WTC11 (cell line): ENCODE data around the gene PTPRK. TPM values are rescaled to one million over a fixed set of nuclear protein-coding genes. Genes with fewer than 3 reads are reported as not detected.
A peak's percentile ranks its signal among the peaks of the same experiment; 100 is the strongest.

Source experiments
- ATAC-seq: fragments of 200-7000 bp; cut with Tn5 transposase; 2 replicates; pipeline ENCODE4 v1.10.0; 2021; ENCODE audit warnings: mild to moderate bottlenecking, moderate library complexity
- CTCF ChIA-PET: fragments of 300-600 bp; sonication (Branson Sonifier 250); formaldehyde crosslinking; loops from one replicate; lab custom pipeline; 2021; ENCODE audit warnings: antibody characterized with exemption; lab: Charles Lee
- POLR2A ChIA-PET: fragments of 350-600 bp; sonication (Branson Sonifier 250); formaldehyde crosslinking; loops from one replicate; lab custom pipeline; 2021; ENCODE audit warnings: antibody characterized with exemption; lab: Charles Lee
- DNase-seq: peaks from one replicate; pipeline ENCODE4 v3.0.0; 2021; ENCODE audit warnings: low spot score
- H3K27ac Mint-ChIP-seq: 2 replicates; pipeline ENCODE4 v1.8.0; 2021; ENCODE audit warnings: mixed read lengths
- H3K27me3 Mint-ChIP-seq: 2 replicates; pipeline ENCODE4 v1.8.0; 2021; ENCODE audit warnings: low read depth, mild to moderate bottlenecking, moderate library complexity, mixed read lengths
- H3K36me3 Mint-ChIP-seq: 2 replicates; pipeline ENCODE4 v1.8.0; 2021; ENCODE audit warnings: mixed read lengths
- H3K4me1 Mint-ChIP-seq: 2 replicates; pipeline ENCODE4 v1.8.0; 2022; ENCODE audit warnings: mixed read lengths
- H3K4me3 Mint-ChIP-seq: 2 replicates; pipeline ENCODE4 v1.8.0; 2021; ENCODE audit warnings: mild to moderate bottlenecking, moderate library complexity, mixed read lengths
- H3K9me3 Mint-ChIP-seq: 2 replicates; pipeline ENCODE4 v1.8.0; 2021; ENCODE audit warnings: mixed read lengths
- CREB1 ChIP-seq: sonication (generic); formaldehyde crosslinking; IDR thresholded peaks from 2 replicates; pipeline ENCODE4 v1.8.0; 2023; ENCODE audit warnings: mild to moderate bottlenecking, missing genetic modification reagents
- CTCF ChIP-seq: fragments of 200-600 bp; IDR thresholded peaks from 2 replicates; pipeline ENCODE4 v1.8.0; 2022; ENCODE audit warnings: antibody characterized with exemption
- E2F5 ChIP-seq: sonication (generic); formaldehyde crosslinking; IDR thresholded peaks from 2 replicates; pipeline ENCODE4 v1.8.1; 2022; ENCODE audit warnings: mild to moderate bottlenecking, moderate library complexity, missing genetic modification reagents
- ESRRA ChIP-seq: sonication (generic); formaldehyde crosslinking; IDR thresholded peaks from 2 replicates; pipeline ENCODE4 v1.8.1; 2022; ENCODE audit warnings: mild to moderate bottlenecking, missing genetic modification reagents, borderline replicate concordance
- GRHL2 ChIP-seq: fragments of 250-450 bp; sonication (Bioruptor Pico); IDR thresholded peaks from 2 replicates; pipeline ENCODE4 v1.8.0; 2022; ENCODE audit warnings: mild to moderate bottlenecking, moderate library complexity; ENCODE audit not compliant: insufficient replicate concordance, severe bottlenecking
- HMGA2 ChIP-seq: fragments of 250-450 bp; sonication (Bioruptor Pico); IDR thresholded peaks from 2 replicates; pipeline ENCODE4 v1.4.0; 2021; ENCODE audit warnings: mild to moderate bottlenecking, moderate library complexity
- IRF1 ChIP-seq: sonication (generic); formaldehyde crosslinking; IDR thresholded peaks from 2 replicates; pipeline ENCODE4 v1.8.0; 2023; ENCODE audit warnings: missing genetic modification reagents
- MAX ChIP-seq: sonication (generic); formaldehyde crosslinking; IDR thresholded peaks from 2 replicates; pipeline ENCODE4 v1.8.0; 2022; ENCODE audit warnings: mild to moderate bottlenecking, missing genetic modification reagents
- MLX ChIP-seq: sonication (generic); formaldehyde crosslinking; IDR thresholded peaks from 2 replicates; pipeline ENCODE4 v1.8.1; 2023; ENCODE audit warnings: mild to moderate bottlenecking, missing genetic modification reagents, moderate library complexity
- NFATC4 ChIP-seq: fragments of 250-450 bp; sonication (Bioruptor Pico); IDR thresholded peaks from 2 replicates; pipeline ENCODE4 v1.9.0; 2021; ENCODE audit warnings: mild to moderate bottlenecking
- NR1H2 ChIP-seq: sonication (generic); formaldehyde crosslinking; IDR thresholded peaks from 2 replicates; pipeline ENCODE4 v1.9.0; 2021; ENCODE audit warnings: mild to moderate bottlenecking, moderate library complexity, missing genetic modification reagents
- PREB ChIP-seq: sonication (generic); formaldehyde crosslinking; IDR thresholded peaks from 2 replicates; pipeline ENCODE4 v1.8.1; 2022; ENCODE audit warnings: mild to moderate bottlenecking, missing genetic modification reagents, moderate library complexity, borderline replicate concordance
- ZNF121 ChIP-seq: sonication (generic); formaldehyde crosslinking; IDR thresholded peaks from 2 replicates; pipeline ENCODE4 v1.8.0; 2023; ENCODE audit warnings: missing genetic modification reagents
- ZNF423 ChIP-seq: fragments of 250-450 bp; sonication (Bioruptor Pico); IDR thresholded peaks from 2 replicates; pipeline ENCODE4 v2.1.2; 2022; ENCODE audit warnings: mild to moderate bottlenecking, moderate library complexity
- ZNF425 ChIP-seq: fragments of 250-450 bp; sonication (Bioruptor Pico); conservative IDR thresholded peaks from 2 replicates; pipeline ENCODE4 v1.9.0; 2021; ENCODE audit warnings: mild to moderate bottlenecking
- ZNF671 ChIP-seq: fragments of 250-450 bp; sonication (Bioruptor Pico); IDR thresholded peaks from 2 replicates; pipeline ENCODE4 v1.8.0; 2021; ENCODE audit warnings: mild to moderate bottlenecking
- total RNA-seq: library from RNA; stranded (reverse); gene quantifications from 3 replicates; pipeline ENCODE4 v1.2.3, GENCODE V29; 2021
- TF ChIP-seq, protein P1 (sequence below): sonication (generic); formaldehyde crosslinking; IDR thresholded peaks from 2 replicates; pipeline ENCODE4 v1.8.1; 2023; ENCODE audit warnings: mild to moderate bottlenecking, missing genetic modification reagents
- TF ChIP-seq, protein P2 (sequence below): fragments of 250-450 bp; sonication (Bioruptor Pico); IDR thresholded peaks from 2 replicates; pipeline ENCODE4 v1.9.0; 2021; ENCODE audit warnings: mild to moderate bottlenecking
- TF ChIP-seq, protein P3 (sequence below): sonication (generic); formaldehyde crosslinking; IDR thresholded peaks from 2 replicates; pipeline ENCODE4 v1.8.0; 2022; ENCODE audit warnings: mild to moderate bottlenecking, missing genetic modification reagents
- TF ChIP-seq, protein P4 (sequence below): sonication (generic); formaldehyde crosslinking; IDR thresholded peaks from 2 replicates; pipeline ENCODE4 v1.8.1; 2023; ENCODE audit warnings: mild to moderate bottlenecking, missing genetic modification reagents, moderate library complexity

The PTPRK gene
- total RNA-seq, 1 experiment from 2014 or later, result 44.8 TPM

DNA sequence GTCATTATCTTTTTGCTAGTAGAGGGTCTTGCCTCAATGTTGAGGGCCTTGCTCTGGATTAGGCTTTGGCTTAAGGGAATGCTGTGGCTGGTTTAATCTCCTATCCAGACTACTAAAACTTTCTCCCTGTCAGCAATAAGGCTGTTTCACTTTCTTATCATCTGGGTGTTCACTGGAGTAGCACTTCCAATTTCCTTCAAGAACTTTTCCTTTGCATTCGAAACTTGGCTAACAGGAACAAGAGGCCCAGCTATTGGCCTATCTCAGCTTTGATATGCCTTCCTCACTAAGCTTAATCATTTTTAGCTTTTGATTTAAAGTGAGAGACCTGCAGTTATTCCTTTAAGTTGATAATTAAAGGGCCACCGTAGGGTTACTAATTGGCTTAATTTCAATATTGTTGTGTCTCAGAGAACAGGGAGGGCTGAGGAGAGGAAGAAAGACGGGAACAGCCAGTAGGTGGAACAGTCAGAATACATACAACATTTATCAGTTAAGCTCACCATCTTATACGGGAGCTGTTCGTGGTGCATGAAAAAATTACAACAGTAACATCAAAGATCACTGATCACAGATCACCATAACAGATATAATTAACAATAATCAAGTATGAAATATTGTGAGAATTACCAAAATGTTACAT is 186.7 kb downstream of the PTPRK start (continued):
- no peak for TF ChIP-seq ZNF425 (CRISPR knock-in tag)
- TF ChIP-seq ESRRA (CRISPR knock-in tag), result no peak
- TF ChIP-seq CREB1 (CRISPR knock-in tag), result no peak
- TF ChIP-seq MLX, result no peak
- no peak for TF ChIP-seq ZNF423 (CRISPR knock-in tag)
- no peak for TF ChIP-seq GRHL2 (CRISPR knock-in tag)
- no peak for TF ChIP-seq ZNF671 (CRISPR knock-in tag)
- no peak for TF ChIP-seq IRF1 (CRISPR knock-in tag)
- TF ChIP-seq NR1H2 (CRISPR knock-in tag), result no peak
- TF ChIP-seq NFATC4 (CRISPR knock-in tag), result no peak
- no peak for TF ChIP-seq ZNF121 (CRISPR knock-in tag)
- no peak for TF ChIP-seq PREB (CRISPR knock-in tag)

DNA sequence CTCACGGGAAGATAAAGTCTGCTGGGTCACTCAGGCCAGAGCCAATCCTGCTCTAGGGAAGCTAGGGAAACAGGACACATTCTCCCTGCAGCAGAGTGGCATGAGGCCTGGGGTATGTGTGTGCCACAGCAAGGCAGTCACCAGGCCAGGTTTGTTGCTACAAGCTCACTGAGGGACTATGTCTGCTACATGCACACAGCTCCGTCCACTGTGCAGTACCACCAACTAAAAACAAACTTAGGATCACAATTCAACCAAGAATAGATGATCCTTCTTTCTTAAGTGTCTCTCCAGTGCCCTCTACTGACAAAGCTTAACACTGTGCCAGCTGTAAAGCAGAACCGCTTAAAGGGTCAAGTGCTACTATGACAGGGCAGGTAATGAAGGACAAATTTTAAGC is 192.5 kb downstream of the PTPRK start:
- H3K4me1 Mint-ChIP-seq, result peaks cover 16% of the 10 kb centered on the region
- peak; percentile 47 for TF ChIP-seq CTCF
- no peak for TF ChIP-seq ESRRA (CRISPR knock-in tag)
- POLR2A ChIA-PET, result interaction anchor here (1.0 to 1.3 kb wide), 2 partner anchors 192 to 472 kb away, joined by 3 to 4 read pairs; no protein-coding TSS in a partner anchor

GRCh38 chr6:128323011-128323410 is 197.4 kb downstream of the PTPRK start:
- DNase-seq (no peak), ATAC-seq (no peak)
- H3K4me3 Mint-ChIP-seq, result no peak overlapping the region
- no peaks in the 10 kb centered on the region for H3K36me3 Mint-ChIP-seq
- H3K27ac Mint-ChIP-seq, result no peak overlapping the region
- H3K27me3 Mint-ChIP-seq, result no peaks in the 10 kb centered on the region
- CTCF ChIA-PET, result no interaction called here
- POLR2A ChIA-PET, result no interaction called here
- peaks cover 24% of the 10 kb centered on the region for H3K4me1 Mint-ChIP-seq
- H3K9me3 Mint-ChIP-seq, result no peaks in the 10 kb centered on the region
- TF ChIP-seq, protein P1, sequence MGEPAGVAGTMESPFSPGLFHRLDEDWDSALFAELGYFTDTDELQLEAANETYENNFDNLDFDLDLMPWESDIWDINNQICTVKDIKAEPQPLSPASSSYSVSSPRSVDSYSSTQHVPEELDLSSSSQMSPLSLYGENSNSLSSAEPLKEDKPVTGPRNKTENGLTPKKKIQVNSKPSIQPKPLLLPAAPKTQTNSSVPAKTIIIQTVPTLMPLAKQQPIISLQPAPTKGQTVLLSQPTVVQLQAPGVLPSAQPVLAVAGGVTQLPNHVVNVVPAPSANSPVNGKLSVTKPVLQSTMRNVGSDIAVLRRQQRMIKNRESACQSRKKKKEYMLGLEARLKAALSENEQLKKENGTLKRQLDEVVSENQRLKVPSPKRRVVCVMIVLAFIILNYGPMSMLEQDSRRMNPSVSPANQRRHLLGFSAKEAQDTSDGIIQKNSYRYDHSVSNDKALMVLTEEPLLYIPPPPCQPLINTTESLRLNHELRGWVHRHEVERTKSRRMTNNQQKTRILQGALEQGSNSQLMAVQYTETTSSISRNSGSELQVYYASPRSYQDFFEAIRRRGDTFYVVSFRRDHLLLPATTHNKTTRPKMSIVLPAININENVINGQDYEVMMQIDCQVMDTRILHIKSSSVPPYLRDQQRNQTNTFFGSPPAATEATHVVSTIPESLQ, result no peak
- TF ChIP-seq, protein P2, sequence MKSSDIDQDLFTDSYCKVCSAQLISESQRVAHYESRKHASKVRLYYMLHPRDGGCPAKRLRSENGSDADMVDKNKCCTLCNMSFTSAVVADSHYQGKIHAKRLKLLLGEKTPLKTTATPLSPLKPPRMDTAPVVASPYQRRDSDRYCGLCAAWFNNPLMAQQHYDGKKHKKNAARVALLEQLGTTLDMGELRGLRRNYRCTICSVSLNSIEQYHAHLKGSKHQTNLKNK (CRISPR knock-in tag), result no peak
- TF ChIP-seq, protein P3, sequence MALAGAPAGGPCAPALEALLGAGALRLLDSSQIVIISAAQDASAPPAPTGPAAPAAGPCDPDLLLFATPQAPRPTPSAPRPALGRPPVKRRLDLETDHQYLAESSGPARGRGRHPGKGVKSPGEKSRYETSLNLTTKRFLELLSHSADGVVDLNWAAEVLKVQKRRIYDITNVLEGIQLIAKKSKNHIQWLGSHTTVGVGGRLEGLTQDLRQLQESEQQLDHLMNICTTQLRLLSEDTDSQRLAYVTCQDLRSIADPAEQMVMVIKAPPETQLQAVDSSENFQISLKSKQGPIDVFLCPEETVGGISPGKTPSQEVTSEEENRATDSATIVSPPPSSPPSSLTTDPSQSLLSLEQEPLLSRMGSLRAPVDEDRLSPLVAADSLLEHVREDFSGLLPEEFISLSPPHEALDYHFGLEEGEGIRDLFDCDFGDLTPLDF, result no peak
- TF ChIP-seq, protein P4, sequence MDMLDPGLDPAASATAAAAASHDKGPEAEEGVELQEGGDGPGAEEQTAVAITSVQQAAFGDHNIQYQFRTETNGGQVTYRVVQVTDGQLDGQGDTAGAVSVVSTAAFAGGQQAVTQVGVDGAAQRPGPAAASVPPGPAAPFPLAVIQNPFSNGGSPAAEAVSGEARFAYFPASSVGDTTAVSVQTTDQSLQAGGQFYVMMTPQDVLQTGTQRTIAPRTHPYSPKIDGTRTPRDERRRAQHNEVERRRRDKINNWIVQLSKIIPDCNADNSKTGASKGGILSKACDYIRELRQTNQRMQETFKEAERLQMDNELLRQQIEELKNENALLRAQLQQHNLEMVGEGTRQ (CRISPR knock-in tag), result no peak
- TF ChIP-seq HMGA2 (CRISPR knock-in tag) (no peak), MAX (CRISPR knock-in tag) (no peak), E2F5 (no peak)

More for the DNA sequence above, 192.5 kb downstream of the PTPRK start:
- Mint-ChIP-seq H3K4me3 (no peak overlapping the region), H3K36me3 (no peaks in the 10 kb centered on the region), H3K27ac (no peak overlapping the region), H3K9me3 (no peaks in the 10 kb centered on the region), H3K27me3 (no peaks in the 10 kb centered on the region)
- peak; percentile 22 for DNase-seq
- CTCF ChIA-PET, result interaction anchor here (0.6 to 1.7 kb wide), 25 partner anchors 9 to 722 kb away, joined by 3 to 27 read pairs (median 4); no protein-coding TSS in a partner anchor
- ATAC-seq, result peak; percentile 96
